GM06990 (cell line): Measurements from ENCODE around the gene KCNQ5.

Experiments
- DNase-seq: peaks from one replicate; pipeline ENCODE4 v3.0.0-alpha.2; 2011; ENCODE audit not compliant: insufficient read length; ENCODE audit errors: extremely low read depth
- H3K27me3 ChIP-seq: replicated peaks from 2 replicates; pipeline ENCODE4 v1.6.0; 2011; ENCODE audit warnings: low read length; ENCODE audit not compliant: control insufficient read depth, insufficient read depth
- H3K36me3 ChIP-seq: 2 replicates; pipeline ENCODE4 v1.5.1; 2011; ENCODE audit warnings: low read length; ENCODE audit not compliant: control insufficient read depth, insufficient read depth
- H3K4me3 ChIP-seq: replicated peaks from 2 replicates; pipeline ENCODE4 v1.5.1; 2011; ENCODE audit warnings: low read depth, mild to moderate bottlenecking, control low read depth, low read length
- TF ChIP-seq, protein P1 (sequence below): IDR thresholded peaks from 2 replicates; pipeline ENCODE4 v1.5.1; 2011; ENCODE audit warnings: low read length, control low read depth, mild to moderate bottlenecking, inconsistent platforms; ENCODE audit not compliant: insufficient read depth, poor library complexity, severe bottlenecking

Gene KCNQ5

DNA sequence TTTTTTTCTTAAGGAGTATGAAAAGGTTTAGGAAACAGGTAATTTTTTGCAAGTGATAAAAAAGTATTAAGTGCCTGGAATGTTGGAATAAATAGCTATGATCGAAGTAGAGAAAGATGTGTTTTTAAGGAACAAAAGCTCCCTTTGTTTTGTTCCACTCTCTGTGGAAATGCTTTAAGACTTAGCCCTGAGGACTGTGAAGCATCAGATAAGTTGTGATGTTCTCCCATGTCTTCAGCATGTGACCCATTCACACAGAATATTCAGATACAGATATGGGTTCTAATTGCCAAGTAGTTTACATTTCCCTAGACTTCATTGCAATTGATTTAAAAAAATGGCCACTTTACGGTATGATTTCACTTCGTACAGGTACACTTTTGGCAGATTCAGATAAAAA is 80.6 kb downstream of the KCNQ5 start:
- Histone ChIP-seq H3K4me3 (no peak overlapping the region), H3K27me3 (no peaks in the 10 kb centered on the region), H3K36me3 (no peaks in the 10 kb centered on the region)
- no peak for DNase-seq
- TF ChIP-seq, protein P1, sequence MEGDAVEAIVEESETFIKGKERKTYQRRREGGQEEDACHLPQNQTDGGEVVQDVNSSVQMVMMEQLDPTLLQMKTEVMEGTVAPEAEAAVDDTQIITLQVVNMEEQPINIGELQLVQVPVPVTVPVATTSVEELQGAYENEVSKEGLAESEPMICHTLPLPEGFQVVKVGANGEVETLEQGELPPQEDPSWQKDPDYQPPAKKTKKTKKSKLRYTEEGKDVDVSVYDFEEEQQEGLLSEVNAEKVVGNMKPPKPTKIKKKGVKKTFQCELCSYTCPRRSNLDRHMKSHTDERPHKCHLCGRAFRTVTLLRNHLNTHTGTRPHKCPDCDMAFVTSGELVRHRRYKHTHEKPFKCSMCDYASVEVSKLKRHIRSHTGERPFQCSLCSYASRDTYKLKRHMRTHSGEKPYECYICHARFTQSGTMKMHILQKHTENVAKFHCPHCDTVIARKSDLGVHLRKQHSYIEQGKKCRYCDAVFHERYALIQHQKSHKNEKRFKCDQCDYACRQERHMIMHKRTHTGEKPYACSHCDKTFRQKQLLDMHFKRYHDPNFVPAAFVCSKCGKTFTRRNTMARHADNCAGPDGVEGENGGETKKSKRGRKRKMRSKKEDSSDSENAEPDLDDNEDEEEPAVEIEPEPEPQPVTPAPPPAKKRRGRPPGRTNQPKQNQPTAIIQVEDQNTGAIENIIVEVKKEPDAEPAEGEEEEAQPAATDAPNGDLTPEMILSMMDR, result no peak

DNA sequence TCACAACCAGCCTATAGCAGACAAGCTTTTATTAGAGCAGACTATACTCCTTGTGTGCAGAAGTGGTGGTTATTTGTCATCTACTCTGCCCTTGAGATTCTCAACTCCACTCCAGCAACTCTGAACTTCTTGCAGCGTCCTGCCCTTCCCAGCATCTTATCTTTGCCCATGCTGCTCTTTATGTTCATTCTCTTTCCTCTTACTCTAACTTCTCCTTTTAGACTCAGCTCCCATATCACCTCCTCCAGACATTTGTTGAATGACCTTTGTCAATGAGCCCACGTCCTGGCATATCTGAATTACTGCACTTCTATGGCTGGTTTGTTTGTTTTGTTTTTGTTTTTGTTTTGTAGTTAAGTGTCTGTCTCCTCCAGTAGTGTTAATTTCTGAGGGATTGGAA is 81.2 kb downstream of the KCNQ5 start:
- DNase-seq, result no peak
- TF ChIP-seq, protein P1, result no peak

DNA sequence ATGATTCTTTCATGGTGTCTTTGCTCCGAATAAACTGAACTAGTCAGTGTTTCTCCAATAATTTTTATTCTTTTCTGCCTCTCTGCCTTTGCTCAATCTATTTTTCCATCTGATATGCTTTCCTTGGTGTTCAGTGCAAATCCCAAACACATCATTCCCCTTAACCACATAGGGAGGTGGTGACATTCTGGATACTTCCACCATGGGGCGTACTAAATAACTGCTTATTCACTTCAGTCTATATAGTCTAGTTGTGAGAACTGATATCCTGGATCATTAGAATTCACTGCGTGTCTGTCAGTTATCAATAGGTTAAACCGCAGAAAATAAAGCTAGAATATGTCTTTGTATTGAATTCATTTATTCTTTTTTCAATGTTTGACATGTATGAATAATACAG is 83.1 kb downstream of the KCNQ5 start:
- DNase-seq, result no peak
- TF ChIP-seq, protein P1, result no peak
- Histone ChIP-seq H3K36me3 (no peaks in the 10 kb centered on the region), H3K27me3 (no peaks in the 10 kb centered on the region), H3K4me3 (no peak overlapping the region)

More for the DNA sequence above, 81.2 kb downstream of the KCNQ5 start:
- Histone ChIP-seq H3K27me3 (no peaks in the 10 kb centered on the region), H3K36me3 (no peaks in the 10 kb centered on the region), H3K4me3 (no peak overlapping the region)

DNA sequence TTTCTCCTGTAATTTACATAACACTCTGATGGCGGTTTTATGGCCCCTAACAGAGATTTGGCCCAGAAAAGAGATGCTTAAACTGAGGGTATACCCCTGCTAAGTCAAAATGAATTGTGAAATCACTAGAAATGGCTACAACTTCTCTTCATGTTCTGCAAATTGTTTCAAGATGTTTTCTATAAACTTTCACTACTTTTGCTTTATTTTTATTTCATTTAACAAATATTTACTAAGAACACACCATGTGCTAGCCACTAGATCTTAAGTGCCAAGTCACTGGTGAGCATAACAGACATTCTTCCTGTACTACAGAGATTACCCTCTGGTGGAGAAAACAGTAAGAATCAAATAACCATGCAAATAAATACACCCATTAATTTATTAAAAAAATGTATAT is 87.6 kb downstream of the KCNQ5 start:
- no peak for DNase-seq
- Histone ChIP-seq H3K27me3 (no peaks in the 10 kb centered on the region), H3K36me3 (no peaks in the 10 kb centered on the region), H3K4me3 (no peak overlapping the region)
- TF ChIP-seq, protein P1, result no peak

DNA sequence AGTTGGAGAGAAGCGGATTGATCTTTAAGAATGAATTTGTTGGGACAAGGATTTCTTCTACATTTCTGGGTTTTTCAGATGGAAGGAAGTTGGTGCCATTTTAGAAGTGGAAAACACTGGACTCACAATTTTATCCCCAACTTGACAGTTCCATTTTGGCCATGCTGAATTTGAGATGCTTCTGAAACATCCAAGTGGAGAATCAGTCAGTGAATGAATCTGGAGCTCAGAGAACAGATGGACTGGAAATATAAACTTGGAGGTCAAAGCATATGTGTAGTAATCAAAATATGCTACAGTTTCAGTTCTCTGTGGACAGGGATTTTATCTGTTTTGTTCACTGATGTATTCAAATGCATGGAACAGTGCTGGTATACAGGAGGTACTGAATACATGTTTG is 89.9 kb downstream of the KCNQ5 start:
- Histone ChIP-seq H3K27me3 (no peaks in the 10 kb centered on the region), H3K4me3 (no peak overlapping the region), H3K36me3 (no peaks in the 10 kb centered on the region)
- TF ChIP-seq, protein P1, result no peak
- no peak for DNase-seq

DNA sequence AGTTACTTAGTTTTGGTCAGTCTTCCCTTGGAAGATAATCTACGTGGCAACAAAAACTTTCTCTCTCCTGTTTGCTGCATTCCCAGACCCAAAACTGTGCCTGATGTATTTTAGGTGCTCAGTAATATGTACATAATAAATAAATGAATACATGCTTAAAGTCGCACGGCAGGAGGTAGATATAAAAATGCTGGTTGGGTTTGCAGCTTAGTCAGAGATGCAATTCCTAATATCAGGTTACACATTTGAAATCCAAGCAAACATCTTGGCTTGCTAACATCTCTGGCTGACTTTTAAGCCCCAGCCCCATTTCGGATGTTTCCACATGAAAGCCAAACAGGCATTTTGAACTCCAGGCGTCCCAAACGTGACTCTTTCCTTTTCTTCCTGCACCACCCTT is 91.0 kb downstream of the KCNQ5 start:
- H3K27me3 ChIP-seq, result no peaks in the 10 kb centered on the region
- no peak for DNase-seq
- no peak overlapping the region for H3K4me3 ChIP-seq
- H3K36me3 ChIP-seq, result no peaks in the 10 kb centered on the region
- TF ChIP-seq, protein P1, result no peak
